ENCODE measurements around the gene EIF3L.

GRCh38 chr22:37831472-37831871, 17.7 kb upstream of the EIF3L start:
- TF ChIP-seq CTCF (IDR thresholded peaks at IDR 0.05; ENCODE audit: low read depth, low read length) (no peak), POLR2A (IDR thresholded peaks at IDR 0.05; ENCODE audit: extremely low read depth, insufficient read length) (no peak)

Measured in NB4 (cell line).